TTC549 (cell line): ENCODE measurements around the gene ARHGAP22.
"Not testable (repeated sequence)": the region's sequence is repeated elsewhere in the genome, so short reads cannot be mapped to it uniquely, and the experiment has no call there.

Experiments
- FAIRE-seq: peaks from 2 replicates; lab custom pipeline; 2012; peaks lifted over from hg19 to GRCh38; lab: Jason Lieb, UNC

ARHGAP22 gene

GRCh38 chr10:48604991-48605508, at the start of gene ARHGAP22:
Gene ARHGAP22 (minus strand): TSS chr10:48605073. CDS start chr10:48604796, 277 bp downstream.
- FAIRE-seq, result no peak

- no peak for FAIRE-seq
Measured at GRCh38 chr10:48653944-48654698, 49.2 kb upstream of the ARHGAP22 start.

- no peak for FAIRE-seq
Measured at GRCh38 chr10:48653347-48653746, 48.5 kb upstream of the ARHGAP22 start.

- FAIRE-seq, result no peak
Measured at GRCh38 chr10:48652344-48652743, 47.5 kb upstream of the ARHGAP22 start.

- FAIRE-seq, result no peak
Measured at GRCh38 chr10:48651839-48652238, 47.0 kb upstream of the ARHGAP22 start.

- no peak for FAIRE-seq
Measured at GRCh38 chr10:48651293-48651692, 46.4 kb upstream of the ARHGAP22 start.

GRCh38 chr10:48649349-48649944, 44.6 kb upstream of the ARHGAP22 start:
- no peak for FAIRE-seq

- FAIRE-seq, result no peak
Measured at GRCh38 chr10:48648172-48648942, 43.5 kb upstream of the ARHGAP22 start.

GRCh38 chr10:48647073-48647472, 42.2 kb upstream of the ARHGAP22 start:
- not testable (repeated sequence) for FAIRE-seq

- no peak for FAIRE-seq
Measured at GRCh38 chr10:48645600-48645999, 40.7 kb upstream of the ARHGAP22 start.

- FAIRE-seq, result not testable (repeated sequence)
Measured at GRCh38 chr10:48641099-48641690, 36.3 kb upstream of the ARHGAP22 start.

GRCh38 chr10:48640326-48640725, 35.5 kb upstream of the ARHGAP22 start:
- no peak for FAIRE-seq

- FAIRE-seq, result no peak
Measured at GRCh38 chr10:48639632-48640031, 34.8 kb upstream of the ARHGAP22 start.

GRCh38 chr10:48638739-48639527, 34.1 kb upstream of the ARHGAP22 start:
- FAIRE-seq, result no peak

GRCh38 chr10:48638158-48638557, 33.3 kb upstream of the ARHGAP22 start:
- FAIRE-seq, result no peak

- FAIRE-seq, result no peak
Measured at GRCh38 chr10:48636901-48637300, 32.0 kb upstream of the ARHGAP22 start.

- FAIRE-seq, result no peak
Measured at GRCh38 chr10:48636231-48636630, 31.4 kb upstream of the ARHGAP22 start.

GRCh38 chr10:48634984-48635557, 30.2 kb upstream of the ARHGAP22 start:
- no peak for FAIRE-seq

GRCh38 chr10:48634198-48634983, 29.5 kb upstream of the ARHGAP22 start:
- no peak for FAIRE-seq

GRCh38 chr10:48633381-48634197, 28.7 kb upstream of the ARHGAP22 start:
- no peak for FAIRE-seq
